ENCODE results near the gene RHBG.
A peak's percentile ranks its signal among the peaks of the same experiment; 100 is the strongest.

RHBG gene

DNA sequence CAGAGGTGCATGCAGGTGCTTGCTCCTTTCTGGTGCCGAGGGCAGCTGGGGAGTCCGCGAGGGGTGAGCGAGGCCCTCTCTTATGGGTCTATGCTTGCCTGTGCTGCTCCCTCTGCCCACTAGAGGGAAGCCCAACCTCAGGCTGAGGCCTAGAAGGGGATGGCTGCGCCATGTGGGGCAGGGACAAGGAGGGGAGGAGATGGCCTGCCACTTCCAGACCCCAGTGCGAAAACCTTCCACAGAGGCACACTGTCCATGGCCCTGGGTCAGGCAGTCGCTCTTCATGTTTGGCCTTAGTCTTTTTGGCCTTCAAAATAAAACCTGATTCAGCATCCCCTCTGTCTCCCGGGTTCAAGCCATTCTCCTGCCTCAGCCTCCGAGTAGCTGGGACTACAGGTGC, 14.0 kb downstream of the RHBG start:
- peak; percentile 71 for DNase-seq (ENCODE audit: low read depth)
- TF ChIP-seq CTCF (IDR thresholded peaks at IDR 0.05; ENCODE audit: low read depth, low read length) (peak; percentile 87), MYC (IDR thresholded peaks at IDR 0.05; ENCODE audit: low read depth, low read length) (no peak), MAX (IDR thresholded peaks at IDR 0.05; ENCODE audit: low read depth, low read length) (no peak)
- no peak overlapping the region for H3K4me3 ChIP-seq (ENCODE audit: low read depth, low read length)

DNA sequence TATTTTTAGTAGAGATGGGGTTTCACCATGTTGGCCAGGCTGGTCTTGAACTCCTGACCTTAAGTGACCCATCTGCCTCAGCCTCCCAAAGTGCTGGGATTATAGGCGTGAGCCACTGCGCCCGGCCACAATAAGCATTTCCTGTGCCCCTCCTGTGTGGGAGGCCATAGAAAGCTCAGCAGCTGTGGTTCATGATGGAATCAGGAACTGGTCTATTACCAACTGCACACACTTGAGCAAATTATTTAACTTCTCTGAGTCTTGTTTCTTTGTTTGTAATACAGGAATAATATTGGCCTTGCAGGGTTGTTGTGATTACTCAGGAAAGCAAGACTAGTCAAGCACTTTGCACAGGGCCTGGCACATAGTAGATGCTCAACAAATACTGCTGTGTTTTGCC, 15.0 kb downstream of the RHBG start:
- no peak overlapping the region for H3K4me3 ChIP-seq (ENCODE audit: low read depth, low read length)
- DNase-seq (ENCODE audit: low read depth), result peak; percentile 74
- no peak for TF ChIP-seq CTCF (IDR thresholded peaks at IDR 0.05; ENCODE audit: low read depth, low read length)
- TF ChIP-seq POLR2A (IDR thresholded peaks at IDR 0.05; ENCODE audit: extremely low read depth, insufficient read length), result no peak
- no peak for TF ChIP-seq MYC (IDR thresholded peaks at IDR 0.05; ENCODE audit: low read depth, low read length)
- no peak for TF ChIP-seq MAX (IDR thresholded peaks at IDR 0.05; ENCODE audit: low read depth, low read length)

- DNase-seq (ENCODE audit: low read depth), result no peak
- TF ChIP-seq MAX (IDR thresholded peaks at IDR 0.05; ENCODE audit: low read depth, low read length) (no peak), POLR2A (IDR thresholded peaks at IDR 0.05; ENCODE audit: extremely low read depth, insufficient read length) (no peak), MYC (IDR thresholded peaks at IDR 0.05; ENCODE audit: low read depth, low read length) (no peak), CTCF (IDR thresholded peaks at IDR 0.05; ENCODE audit: low read depth, low read length) (no peak)
- H3K4me3 ChIP-seq (ENCODE audit: low read depth, low read length), result no peak overlapping the region
These were observed 15.6 kb downstream of the RHBG start for GRCh38 chr1:156384658-156385057.

DNA sequence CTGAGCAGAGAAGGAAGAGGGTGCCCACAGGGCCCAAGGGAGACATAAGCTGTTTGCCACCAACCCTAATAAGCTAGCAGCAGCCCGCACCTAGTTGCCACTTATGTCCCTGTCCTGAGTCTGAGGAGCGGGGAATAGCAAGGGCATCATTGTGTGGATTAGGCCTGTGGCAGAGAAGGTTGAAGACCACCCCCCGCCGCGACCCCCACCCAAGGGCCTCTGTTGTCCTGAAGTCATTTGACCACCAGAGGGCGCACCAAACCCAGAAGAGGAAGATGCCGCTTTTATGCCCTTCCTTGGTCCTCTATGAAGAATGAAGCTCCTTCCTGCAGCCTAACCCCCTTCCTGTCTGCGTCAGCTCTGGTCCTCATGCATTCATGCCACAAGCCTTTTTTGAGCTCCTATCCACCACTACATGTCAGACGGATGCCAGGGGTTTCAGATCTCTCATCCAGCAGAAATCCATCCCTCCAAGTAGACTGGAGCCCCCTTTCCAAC, 16.6 kb downstream of the RHBG start:
- no peak overlapping the region for H3K4me3 ChIP-seq (ENCODE audit: low read depth, low read length)
- DNase-seq (ENCODE audit: low read depth), result peak; percentile 77
- TF ChIP-seq MAX (IDR thresholded peaks at IDR 0.05; ENCODE audit: low read depth, low read length) (no peak), CTCF (IDR thresholded peaks at IDR 0.05; ENCODE audit: low read depth, low read length) (peak; percentile 76)

GRCh38 chr1:156386134-156386901, 17.3 kb downstream of the RHBG start:
- no peak for DNase-seq (ENCODE audit: low read depth)
- no peak overlapping the region for H3K4me3 ChIP-seq (ENCODE audit: low read depth, low read length)
- TF ChIP-seq MAX (IDR thresholded peaks at IDR 0.05; ENCODE audit: low read depth, low read length) (no peak), MYC (IDR thresholded peaks at IDR 0.05; ENCODE audit: low read depth, low read length) (no peak), POLR2A (IDR thresholded peaks at IDR 0.05; ENCODE audit: extremely low read depth, insufficient read length) (no peak), CTCF (IDR thresholded peaks at IDR 0.05; ENCODE audit: low read depth, low read length) (no peak)

All from NB4 (cell line).